Tibial nerve (tissue), 4 donors: ENCODE results near the gene IL1RAPL2.

Experiments used
- CTCF ChIP-seq, 5 experiments: fragments of 200-600 bp in 3 of 5; fragments of 450-650 bp in 2 of 5; sonication (generic) in 3 of 5; IDR thresholded peaks; one replicate each; pipeline ENCODE4 v1.5.1; 2016 to 2019; ENCODE audit warnings: antibody characterized with exemption in 5 of 5, mild to moderate bottlenecking in 3 of 5, moderate library complexity in 2 of 5
- EP300 ChIP-seq, 2 donors: sonication (generic); formaldehyde crosslinking; IDR thresholded peaks; one replicate each; pipeline ENCODE4 v1.6.1; 2017; ENCODE audit warnings: antibody characterized with exemption in 2 of 2, mild to moderate bottlenecking in 1 of 2
- POLR2A ChIP-seq, 2 donors: fragments of 450-650 bp; IDR thresholded peaks; one replicate each; pipeline ENCODE4 v1.6.1; 2017; ENCODE audit warnings: antibody characterized with exemption in 2 of 2, mild to moderate bottlenecking in 2 of 2, moderate library complexity in 2 of 2

GRCh38 chrX:105126201-105126600 lies 560.2 kb downstream of the IL1RAPL2 start:
- no peak for TF ChIP-seq CTCF (IDR thresholded peaks at IDR 0.05)
- no peak for TF ChIP-seq EP300 (IDR thresholded peaks at IDR 0.05)
- no peak for TF ChIP-seq POLR2A (IDR thresholded peaks at IDR 0.05)
